Cardiac fibroblast (primary cell): Measurements from ENCODE around the gene LRP6.

Experiments used
- DNase-seq, 2 donors: peaks; one replicate each; pipeline versions ENCODE4 v3.0.0 to v3.0.0-alpha.2; 2010; ENCODE audit warnings: low read depth in 2 of 2
- H3K4me3 ChIP-seq, 2 donors: replicated peaks in 1 of 2; 1 replicate in 1 of 2; 2 replicates in 1 of 2; pipeline ENCODE4 v1.5.1; 2011; ENCODE audit warnings: low read depth in 2 of 2, low read length in 2 of 2, mild to moderate bottlenecking in 2 of 2, moderate library complexity in 1 of 2
- TF ChIP-seq, protein P1 (sequence below): IDR thresholded peaks from one replicate; pipeline ENCODE4 v1.5.1; 2011; ENCODE audit warnings: low read depth, mild to moderate bottlenecking, low read length, inconsistent platforms

LRP6 gene

DNA sequence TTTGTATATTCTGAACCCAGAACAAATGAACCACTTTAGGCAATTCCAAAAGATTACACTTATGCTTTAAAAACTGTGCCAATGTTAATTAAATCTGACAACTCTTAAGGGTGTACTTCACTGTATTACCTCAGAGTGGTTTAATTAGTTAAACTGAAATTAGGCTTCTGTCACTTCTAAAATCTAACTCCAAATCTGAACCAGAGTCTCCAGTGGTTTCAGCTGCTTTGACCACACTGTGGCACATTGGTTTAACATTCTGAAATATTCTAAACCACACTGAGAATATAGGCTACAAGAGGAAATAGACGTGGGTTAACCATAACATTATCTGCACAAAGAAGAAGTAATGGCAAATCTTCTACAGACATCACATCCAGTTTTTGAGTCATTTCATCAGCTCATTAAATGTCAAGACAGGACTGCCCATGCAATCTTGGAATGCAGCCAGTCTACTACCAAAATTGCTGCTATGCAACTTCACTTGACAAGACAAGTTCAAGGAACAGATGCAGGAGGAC is 94.8 kb downstream of the LRP6 start:
- TF ChIP-seq, protein P1, sequence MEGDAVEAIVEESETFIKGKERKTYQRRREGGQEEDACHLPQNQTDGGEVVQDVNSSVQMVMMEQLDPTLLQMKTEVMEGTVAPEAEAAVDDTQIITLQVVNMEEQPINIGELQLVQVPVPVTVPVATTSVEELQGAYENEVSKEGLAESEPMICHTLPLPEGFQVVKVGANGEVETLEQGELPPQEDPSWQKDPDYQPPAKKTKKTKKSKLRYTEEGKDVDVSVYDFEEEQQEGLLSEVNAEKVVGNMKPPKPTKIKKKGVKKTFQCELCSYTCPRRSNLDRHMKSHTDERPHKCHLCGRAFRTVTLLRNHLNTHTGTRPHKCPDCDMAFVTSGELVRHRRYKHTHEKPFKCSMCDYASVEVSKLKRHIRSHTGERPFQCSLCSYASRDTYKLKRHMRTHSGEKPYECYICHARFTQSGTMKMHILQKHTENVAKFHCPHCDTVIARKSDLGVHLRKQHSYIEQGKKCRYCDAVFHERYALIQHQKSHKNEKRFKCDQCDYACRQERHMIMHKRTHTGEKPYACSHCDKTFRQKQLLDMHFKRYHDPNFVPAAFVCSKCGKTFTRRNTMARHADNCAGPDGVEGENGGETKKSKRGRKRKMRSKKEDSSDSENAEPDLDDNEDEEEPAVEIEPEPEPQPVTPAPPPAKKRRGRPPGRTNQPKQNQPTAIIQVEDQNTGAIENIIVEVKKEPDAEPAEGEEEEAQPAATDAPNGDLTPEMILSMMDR, result no peak
- DNase-seq, result peak; percentile 40 to 66
- H3K4me3 ChIP-seq, result no peak overlapping the region

- no peak overlapping the region for H3K4me3 ChIP-seq
- TF ChIP-seq, protein P1, result no peak
- no peak for DNase-seq
These were observed 99.0 kb downstream of the LRP6 start for GRCh38 chr12:12167847-12168246.

- no peak for DNase-seq
- no peak overlapping the region for H3K4me3 ChIP-seq
- TF ChIP-seq, protein P1, result no peak
These were observed 100.1 kb downstream of the LRP6 start for GRCh38 chr12:12166751-12167150.

DNA sequence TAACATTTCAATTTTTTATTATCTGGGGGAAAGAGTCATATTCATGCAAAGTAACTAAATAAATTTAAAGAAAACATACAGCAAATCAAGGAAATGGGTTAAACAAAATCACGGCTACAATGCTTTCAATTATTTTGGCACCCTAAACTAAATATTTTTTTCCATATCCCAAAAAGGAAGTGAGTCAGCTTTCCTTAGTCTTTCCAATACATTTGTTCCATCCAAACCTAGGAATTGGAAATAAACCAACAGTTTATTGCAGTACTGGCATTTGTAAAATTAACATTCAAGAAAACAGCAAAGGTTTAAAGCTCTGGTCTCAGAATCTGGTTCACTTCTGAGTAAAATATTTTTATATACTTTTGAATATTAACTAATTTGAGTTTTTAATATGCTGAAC is 106.9 kb downstream of the LRP6 start:
- DNase-seq, result peak; percentile 27 to 73
- TF ChIP-seq, protein P1, result no peak
- no peak overlapping the region for H3K4me3 ChIP-seq

- H3K4me3 ChIP-seq, result no peak overlapping the region
- peak in 1 of 2 donors; percentile 68 for DNase-seq
- TF ChIP-seq, protein P1, result no peak
These were observed 108.0 kb downstream of the LRP6 start for GRCh38 chr12:12158858-12159257.

DNA sequence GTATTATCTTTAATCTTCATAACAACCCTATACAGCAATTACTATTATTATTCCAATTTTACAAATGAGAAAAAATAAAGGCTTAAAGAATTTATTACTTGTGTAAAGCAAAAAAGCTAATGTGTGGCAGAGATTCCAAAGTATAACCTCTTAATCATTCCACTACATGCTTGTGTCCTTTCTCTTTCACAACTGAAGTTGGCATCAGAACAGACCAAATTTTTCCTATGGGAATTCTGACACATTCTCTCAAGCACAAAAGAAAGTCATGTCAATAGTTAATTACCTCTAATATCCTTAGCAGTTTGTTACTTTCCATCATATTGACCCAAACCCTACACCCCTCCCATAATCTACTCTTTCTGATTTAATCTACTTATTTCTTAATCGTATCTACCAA is 109.4 kb downstream of the LRP6 start:
- peak in 1 of 2 donors; percentile 25 for DNase-seq
- TF ChIP-seq, protein P1, result no peak

GRCh38 chr12:12156828-12157227 is 110.0 kb downstream of the LRP6 start:
- TF ChIP-seq, protein P1, result no peak
- DNase-seq, result no peak
- H3K4me3 ChIP-seq, result no peak overlapping the region

More for the DNA sequence above, 109.4 kb downstream of the LRP6 start:
- H3K4me3 ChIP-seq, result no peak overlapping the region
